Endothelial cell of umbilical vein (primary cell): ENCODE results near the gene DTX2. TPM values are rescaled to one million over a fixed set of nuclear protein-coding genes. Genes with fewer than 3 reads are reported as not detected.

Source experiments
- BruUV-seq: library from RNA; stranded (reverse); fragments of 400-500 nt; replicated peaks from 2 replicates; lab custom pipeline; 2021; lab: Mats Ljungman, UMichigan
- CTCF ChIA-PET: fragments of 300-600, 350-600 bp; sonication (Branson Sonifier 250); formaldehyde crosslinking; loops from one replicate; lab custom pipeline; 2021; ENCODE audit warnings: antibody characterized with exemption, inconsistent platforms; lab: Charles Lee
- POLR2A ChIA-PET: fragments of 300-600, 350-600 bp; sonication (Branson Sonifier 250); formaldehyde crosslinking; loops from one replicate; lab custom pipeline; 2021; ENCODE audit warnings: antibody characterized with exemption, inconsistent platforms; lab: Charles Lee
- DNase-seq: peaks from one replicate; pipeline ENCODE4 v3.0.0-alpha.2; 2011; ENCODE audit warnings: low read depth, low spot score
- FAIRE-seq: peaks from 2 replicates; lab custom pipeline; 2011; peaks lifted over from hg19 to GRCh38; lab: Jason Lieb, UNC
- H2AFZ ChIP-seq: 2 replicates; pipeline ENCODE4 v1.6.0; 2012; ENCODE audit warnings: low read depth, low read length, control low read depth, inconsistent platforms
- H3K27ac ChIP-seq: 2 replicates; pipeline ENCODE4 v1.5.1; 2011; ENCODE audit warnings: low read depth, mild to moderate bottlenecking, control low read depth, low read length, moderate library complexity; ENCODE audit not compliant: insufficient read depth
- H3K27me3 ChIP-seq, 2 experiments: 2 replicates each; pipeline versions ENCODE4 v1.6.0 to v1.6.1; 2011; ENCODE audit warnings: low read length in 2 of 2, mixed read lengths in 1 of 2; ENCODE audit not compliant: control insufficient read depth in 2 of 2, insufficient read depth in 2 of 2
- H3K36me3 ChIP-seq, 2 experiments: 2 replicates in 1 of 2; 3 replicates in 1 of 2; pipeline ENCODE4 v1.5.1; 2011; ENCODE audit warnings: low read length in 2 of 2, mild to moderate bottlenecking in 1 of 2, moderate library complexity in 1 of 2; ENCODE audit not compliant: control insufficient read depth in 2 of 2, insufficient read depth in 2 of 2; ENCODE audit errors: extremely low read depth in 1 of 2
- H3K4me1 ChIP-seq: 3 replicates; pipeline ENCODE4 v1.5.1; 2011; ENCODE audit warnings: mild to moderate bottlenecking, low read length; ENCODE audit not compliant: control insufficient read depth, insufficient read depth; ENCODE audit errors: extremely low read depth
- H3K4me2 ChIP-seq: 2 replicates; pipeline ENCODE4 v1.6.1; 2011; ENCODE audit warnings: low read length, control low read depth, mixed read lengths; ENCODE audit not compliant: insufficient read depth
- H3K4me3 ChIP-seq, 3 experiments: fragments of 200-600 bp in 1 of 3; sonication (generic), shearing (Covaris generic) in 1 of 3; replicated peaks in 1 of 3; 2 replicates each; pipeline ENCODE4 v1.5.1; 2011 to 2016; ENCODE audit warnings: control low read depth in 3 of 3, low read length in 3 of 3, mild to moderate bottlenecking in 2 of 3, inconsistent platforms in 1 of 3, low read depth in 1 of 3, moderate library complexity in 1 of 3; ENCODE audit not compliant: insufficient read depth in 1 of 3
- H3K79me2 ChIP-seq: 2 replicates; pipeline ENCODE4 v1.6.0; 2012; ENCODE audit warnings: low read length, inconsistent platforms; ENCODE audit not compliant: control insufficient read depth, insufficient read depth
- H3K9ac ChIP-seq: replicated peaks from 2 replicates; pipeline ENCODE3; 2011; ENCODE audit warnings: low read length, control low read depth; ENCODE audit not compliant: insufficient read depth; ENCODE audit errors: extremely low read depth
- H3K9me1 ChIP-seq: replicated peaks from 3 replicates; pipeline ENCODE4 v1.6.0; 2011; ENCODE audit warnings: mild to moderate bottlenecking, low read length; ENCODE audit not compliant: control insufficient read depth, insufficient read depth; ENCODE audit errors: extremely low read depth
- H3K9me3 ChIP-seq: replicated peaks from 2 replicates; pipeline ENCODE4 v1.5.1; 2012; ENCODE audit warnings: low read length, inconsistent platforms; ENCODE audit not compliant: control insufficient read depth, insufficient read depth
- H4K20me1 ChIP-seq: replicated peaks from 2 replicates; pipeline ENCODE3; 2011; ENCODE audit warnings: mild to moderate bottlenecking, low read length; ENCODE audit not compliant: control insufficient read depth, insufficient read depth; ENCODE audit errors: extremely low read depth
- EZH2 ChIP-seq: IDR thresholded peaks from 2 replicates; pipeline ENCODE4 v1.6.1; 2012; ENCODE audit warnings: borderline replicate concordance, low read depth, mild to moderate bottlenecking, moderate library complexity, low read length, inconsistent platforms; ENCODE audit not compliant: severe bottlenecking
- FOS ChIP-seq: IDR thresholded peaks from 2 replicates; pipeline ENCODE4 v1.6.1; 2011; ENCODE audit warnings: mild to moderate bottlenecking, low read length, moderate library complexity, borderline replicate concordance; ENCODE audit not compliant: insufficient read depth
- GATA2 ChIP-seq: IDR thresholded peaks from 2 replicates; pipeline ENCODE4 v1.7.0; 2011; ENCODE audit warnings: low read depth, mild to moderate bottlenecking, moderate library complexity, mixed read lengths, low read length; ENCODE audit not compliant: insufficient read length, insufficient read depth
- JUN ChIP-seq: IDR thresholded peaks from 2 replicates; pipeline ENCODE4 v1.6.1; 2011; ENCODE audit warnings: borderline replicate concordance, low read depth; ENCODE audit not compliant: insufficient read length, insufficient read depth
- MYC ChIP-seq: IDR thresholded peaks from one replicate; pipeline ENCODE4 v1.6.1; 2011; ENCODE audit warnings: mild to moderate bottlenecking, low read depth, low read length
- POLR2A ChIP-seq: IDR thresholded peaks from 2 replicates; pipeline ENCODE4 v1.6.1; 2012; ENCODE audit warnings: low read depth, mild to moderate bottlenecking, control low read depth, low read length
- POLR2AphosphoS5 ChIP-seq: IDR thresholded peaks from 2 replicates; pipeline ENCODE4 v1.6.1; 2012; ENCODE audit warnings: low read depth, mild to moderate bottlenecking, control low read depth, low read length, moderate library complexity; ENCODE audit not compliant: insufficient read depth
- dilution Hi-C: fragments of 300-500 bp; cut with MboI; formaldehyde crosslinking; loops from one replicate; pipeline ENCODE4 v1.15.0; 2019; ENCODE audit warnings: low sequenced_read_pairs; ENCODE audit not compliant: extremely low pct_ligation_motif_present
- intact Hi-C: fragments of 100-400 bp; cut with micrococcal nuclease; formaldehyde crosslinking; loops from one replicate; pipeline ENCODE4 v1.10.0; 2022
- polyA plus RNA-seq, 4 experiments: library from polyadenylated mRNA; depleted of rRNA in 3 of 4; stranded (reverse) in 3 of 4; unstranded in 1 of 4; fragments of >200 nt; gene quantifications; 2 replicates each; pipeline versions ENCODE4 v1.2.1 to v1.2.3, GENCODE V29; 2011 to 2012; ENCODE audit warnings: missing spikeins in 1 of 4
- total RNA-seq: library from RNA; stranded (reverse); gene quantifications from 2 replicates; pipeline ENCODE4 v1.2.3, GENCODE V29; 2021
- TF ChIP-seq, protein P1 (sequence below): IDR thresholded peaks from 2 replicates; pipeline ENCODE4 v1.6.1; 2011; ENCODE audit not compliant: insufficient read depth, insufficient read length
- TF ChIP-seq, protein P2 (sequence below), 2 donors: IDR thresholded peaks; 1 replicate in 1 of 2; 2 replicates in 1 of 2; pipeline ENCODE4 v1.5.1; 2011; ENCODE audit warnings: low read length in 2 of 2, mild to moderate bottlenecking in 2 of 2, moderate library complexity in 2 of 2, control low read depth in 1 of 2, inconsistent platforms in 1 of 2, low read depth in 1 of 2; ENCODE audit not compliant: insufficient read depth in 1 of 2; ENCODE audit errors: extremely low read depth in 1 of 2

Gene DTX2
- total and polyA plus RNA-seq, 2 donors (not counting 3 experiments of a cell fraction or from before 2014, with no cell fraction given): 8.5 to 17.1 TPM

DNA sequence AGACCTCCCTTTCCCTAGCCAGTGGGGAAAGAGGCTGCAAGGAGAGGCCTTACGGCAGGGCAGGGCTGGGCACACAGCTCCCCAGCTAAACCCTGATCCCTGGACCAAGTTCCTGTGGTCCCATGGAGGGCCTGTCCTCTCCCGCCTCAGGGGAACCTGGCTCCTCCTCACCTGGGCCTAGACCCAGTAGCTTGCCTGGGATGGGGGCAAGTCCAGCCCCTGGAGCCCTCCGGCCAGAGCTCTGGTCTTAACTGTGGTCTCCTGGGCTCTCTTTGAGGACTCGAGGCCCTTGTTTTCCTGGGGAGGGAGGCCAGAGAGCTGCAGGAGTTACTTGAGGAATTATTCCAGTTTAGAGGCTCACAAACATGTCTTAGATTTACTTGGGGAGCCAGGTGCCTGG lies 35.3 kb upstream of the DTX2 start:
- dilution Hi-C loops: no loop called here
- Histone ChIP-seq H3K79me2 (no peaks in the 10 kb centered on the region), H2AFZ (no peak overlapping the region), H3K9ac (no peak overlapping the region), H3K9me1 (no peaks in the 10 kb centered on the region), H3K36me3 (no peaks in the 10 kb centered on the region), H3K4me1 (peaks cover 9% of the 10 kb centered on the region), H3K4me2 (no peak overlapping the region), H3K4me3 (no peak overlapping the region), H3K9me3 (no peaks in the 10 kb centered on the region), H3K27ac (no peak overlapping the region), H3K27me3 (no peaks in the 10 kb centered on the region), H4K20me1 (no peaks in the 10 kb centered on the region)
- DNase-seq: no peak
- ChIA-PET POLR2A (no interaction called here), CTCF (no interaction called here)
- TF ChIP-seq MYC (no peak), POLR2AphosphoS5 (no peak), GATA2 (no peak), EZH2 (no peak), FOS (no peak), JUN (no peak), POLR2A (no peak)
- TF ChIP-seq, protein P1, sequence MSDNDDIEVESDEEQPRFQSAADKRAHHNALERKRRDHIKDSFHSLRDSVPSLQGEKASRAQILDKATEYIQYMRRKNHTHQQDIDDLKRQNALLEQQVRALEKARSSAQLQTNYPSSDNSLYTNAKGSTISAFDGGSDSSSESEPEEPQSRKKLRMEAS: no peak
- TF ChIP-seq, protein P2, sequence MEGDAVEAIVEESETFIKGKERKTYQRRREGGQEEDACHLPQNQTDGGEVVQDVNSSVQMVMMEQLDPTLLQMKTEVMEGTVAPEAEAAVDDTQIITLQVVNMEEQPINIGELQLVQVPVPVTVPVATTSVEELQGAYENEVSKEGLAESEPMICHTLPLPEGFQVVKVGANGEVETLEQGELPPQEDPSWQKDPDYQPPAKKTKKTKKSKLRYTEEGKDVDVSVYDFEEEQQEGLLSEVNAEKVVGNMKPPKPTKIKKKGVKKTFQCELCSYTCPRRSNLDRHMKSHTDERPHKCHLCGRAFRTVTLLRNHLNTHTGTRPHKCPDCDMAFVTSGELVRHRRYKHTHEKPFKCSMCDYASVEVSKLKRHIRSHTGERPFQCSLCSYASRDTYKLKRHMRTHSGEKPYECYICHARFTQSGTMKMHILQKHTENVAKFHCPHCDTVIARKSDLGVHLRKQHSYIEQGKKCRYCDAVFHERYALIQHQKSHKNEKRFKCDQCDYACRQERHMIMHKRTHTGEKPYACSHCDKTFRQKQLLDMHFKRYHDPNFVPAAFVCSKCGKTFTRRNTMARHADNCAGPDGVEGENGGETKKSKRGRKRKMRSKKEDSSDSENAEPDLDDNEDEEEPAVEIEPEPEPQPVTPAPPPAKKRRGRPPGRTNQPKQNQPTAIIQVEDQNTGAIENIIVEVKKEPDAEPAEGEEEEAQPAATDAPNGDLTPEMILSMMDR (IDR thresholded peaks at IDR 0.05; ENCODE audit: extremely low read depth in 1 of 2, insufficient read depth in 1 of 2, low read depth in 1 of 2, low read length in 2 of 2): no peak
- intact Hi-C loops: no loop called here
- no TSS peak for BruUV-seq
- FAIRE-seq: no peak
